GM19238 (cell line): Measurements from ENCODE around the gene BMP8B.
"Not testable (repeated sequence)": the region's sequence is repeated elsewhere in the genome, so short reads cannot be mapped to it uniquely, and the experiment has no call there.

Experiments
- DNase-seq: peaks from one replicate; pipeline ENCODE4 v3.0.0; 2011; ENCODE audit warnings: low spot score; ENCODE audit not compliant: insufficient read length

BMP8B gene

GRCh38 chr1:39778463-39779099, 10.1 kb downstream of the BMP8B start:
- DNase-seq: not testable (repeated sequence)

GRCh38 chr1:39777896-39778295, 10.8 kb downstream of the BMP8B start:
- DNase-seq: not testable (repeated sequence)

GRCh38 chr1:39777306-39777705, 11.4 kb downstream of the BMP8B start:
- no peak for DNase-seq

GRCh38 chr1:39776886-39777285, 11.8 kb downstream of the BMP8B start:
- no peak for DNase-seq

GRCh38 chr1:39776400-39776713, 12.3 kb downstream of the BMP8B start:
- DNase-seq: no peak

GRCh38 chr1:39775676-39776399, 12.8 kb downstream of the BMP8B start:
- DNase-seq: not testable (repeated sequence)

- DNase-seq: not testable (repeated sequence)
Observed at GRCh38 chr1:39775141-39775540, 13.5 kb downstream of the BMP8B start.

GRCh38 chr1:39773369-39773979, 15.2 kb downstream of the BMP8B start:
- not testable (repeated sequence) for DNase-seq

- not testable (repeated sequence) for DNase-seq
Observed at GRCh38 chr1:39771022-39771532, 17.6 kb downstream of the BMP8B start, which contains the start of gene OXCT2. TSS of gene OXCT2 (minus strand) at chr1:39771348. CDS start at chr1:39771255, 93 bp downstream.

- DNase-seq: not testable (repeated sequence)
Observed at GRCh38 chr1:39770100-39771021, 18.3 kb downstream of the BMP8B start.

- DNase-seq: not testable (repeated sequence)
Observed at GRCh38 chr1:39769502-39769901, 19.2 kb downstream of the BMP8B start.

GRCh38 chr1:39766466-39766865, 22.2 kb downstream of the BMP8B start:
- DNase-seq: not testable (repeated sequence)

- not testable (repeated sequence) for DNase-seq
Observed at GRCh38 chr1:39764512-39764911, 24.2 kb downstream of the BMP8B start.

GRCh38 chr1:39763619-39764374, 24.9 kb downstream of the BMP8B start:
- DNase-seq: not testable (repeated sequence)

- DNase-seq: no peak
Observed at GRCh38 chr1:39762550-39763540, 25.8 kb downstream of the BMP8B start.

- no peak for DNase-seq
Observed at GRCh38 chr1:39761557-39762260, 27.0 kb downstream of the BMP8B start.

GRCh38 chr1:39761016-39761415, 27.6 kb downstream of the BMP8B start:
- no peak for DNase-seq
